K562 (cell line): ENCODE results near the gene BICDL1.

ENCODE experiments used
- CTCF ChIP-seq, 3 experiments: IDR thresholded peaks in 2 of 3; conservative IDR thresholded peaks in 1 of 3; 2 replicates each; pipeline ENCODE4 v1.5.1; 2011 to 2012; ENCODE audit warnings: low read length in 3 of 3, mild to moderate bottlenecking in 3 of 3, control low read depth in 2 of 3, improper control_type of control experiment in 1 of 3, inconsistent platforms in 1 of 3, low read depth in 1 of 3, mixed read lengths in 1 of 3, moderate library complexity in 1 of 3; ENCODE audit not compliant: insufficient read depth in 2 of 3
- E2F6 ChIP-seq, 2 experiments: IDR thresholded peaks; 2 replicates each; pipeline ENCODE4 v1.6.1; 2011; ENCODE audit warnings: borderline replicate concordance in 1 of 2, control low read depth in 1 of 2, low read depth in 1 of 2, low read length in 1 of 2, mild to moderate bottlenecking in 1 of 2, mixed read lengths in 1 of 2, moderate library complexity in 1 of 2; ENCODE audit not compliant: insufficient read depth in 1 of 2, insufficient read length in 1 of 2, poor library complexity in 1 of 2, severe bottlenecking in 1 of 2; ENCODE audit errors: extremely low read depth in 1 of 2
- EZH2 ChIP-seq: IDR thresholded peaks from 2 replicates; pipeline ENCODE4 v1.6.1; 2012; ENCODE audit warnings: low read depth, mild to moderate bottlenecking, inconsistent platforms, low read length, borderline replicate concordance
- MNT ChIP-seq, 2 experiments: fragments of 450-650 bp; conservative IDR thresholded peaks; 2 replicates each; pipeline ENCODE4 v1.6.1; 2017; ENCODE audit warnings: mild to moderate bottlenecking in 2 of 2, moderate library complexity in 2 of 2
- POLR2A ChIP-seq: fragments of 450-650 bp; conservative IDR thresholded peaks from 2 replicates; pipeline ENCODE4 v1.6.1; 2016
- POLR2AphosphoS5 ChIP-seq: IDR thresholded peaks from 2 replicates; pipeline ENCODE4 v1.6.1; 2011; ENCODE audit warnings: mild to moderate bottlenecking, low read depth, low read length, moderate library complexity; ENCODE audit not compliant: control insufficient read depth, insufficient read depth
- XRCC5 ChIP-seq: fragments of 200-400 bp; formaldehyde crosslinking; IDR thresholded peaks from 2 replicates; pipeline ENCODE4 v1.6.1; 2017; ENCODE audit warnings: low read depth, mild to moderate bottlenecking, low read length
- ZNF518B ChIP-seq: fragments of 250-450 bp; sonication (Bioruptor Pico); IDR thresholded peaks from 2 replicates; pipeline ENCODE4 v1.5.0; 2021; ENCODE audit warnings: mild to moderate bottlenecking, moderate library complexity

- no peak for TF ChIP-seq CTCF (IDR thresholded peaks at IDR 0.05 in 2 of 3, conservative IDR thresholded peaks at IDR 0.05 in 1 of 3; ENCODE audit: insufficient read depth in 2 of 3, low read depth in 1 of 3, low read length in 3 of 3)
- no peak for TF ChIP-seq ZNF518B (CRISPR knock-in tag)
- TF ChIP-seq E2F6 (IDR thresholded peaks at IDR 0.05; ENCODE audit: borderline replicate concordance in 1 of 2, extremely low read depth in 1 of 2, insufficient read depth in 1 of 2, insufficient read length in 1 of 2, low read depth in 1 of 2, low read length in 1 of 2, poor library complexity in 1 of 2, severe bottlenecking in 1 of 2), result no peak
- TF ChIP-seq POLR2A, result no peak
- TF ChIP-seq EZH2, result no peak
- no peak for TF ChIP-seq XRCC5
- no peak for TF ChIP-seq MNT (conservative IDR thresholded peaks at IDR 0.05)
- TF ChIP-seq POLR2AphosphoS5, result no peak
Measured at GRCh38 chr12:120007272-120007671, 18.2 kb downstream of the BICDL1 start.
